ENCODE results near the gene NEURL1. TPM values are rescaled to one million over a fixed set of nuclear protein-coding genes. Genes with fewer than 3 reads are reported as not detected.

The NEURL1 gene
- total RNA-seq, 1 experiment from 2014 or later, result 0.84 TPM

DNA sequence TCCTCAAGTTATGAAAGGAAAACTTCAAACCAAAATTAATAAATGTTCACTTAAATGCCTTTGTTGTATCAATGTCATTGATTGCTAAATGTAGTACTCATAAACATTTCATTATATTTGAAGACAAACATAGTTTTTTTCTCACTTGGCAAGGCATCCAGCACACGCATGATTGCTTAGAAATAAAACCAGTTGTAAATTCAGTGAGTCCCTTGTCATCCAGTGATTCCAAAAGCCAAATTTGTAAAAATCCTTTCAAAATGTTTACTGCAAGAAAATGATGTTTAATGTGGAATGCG, 6.1 kb upstream of the NEURL1 start:
- POLR2A ChIA-PET, result no interaction called here

DNA sequence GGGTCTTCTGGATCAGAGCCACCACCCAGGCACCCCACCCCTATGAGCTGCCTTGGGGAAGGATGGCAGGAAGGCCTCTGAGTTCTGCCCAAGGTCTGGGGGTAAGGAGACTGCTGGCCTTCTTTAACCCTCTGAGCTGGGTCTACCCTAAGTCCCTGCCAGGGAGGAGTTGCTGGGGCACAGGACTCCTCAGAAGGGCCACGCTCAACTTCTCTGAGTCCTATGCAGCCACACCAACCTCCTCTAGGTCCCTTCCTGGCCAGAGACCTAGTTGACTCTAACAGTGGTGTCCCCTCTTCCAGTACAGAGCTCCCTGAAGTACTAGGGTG, 2.6 kb upstream of the NEURL1 start:
- CTCF ChIA-PET, result no interaction called here

More for the DNA sequence above, 6.1 kb upstream of the NEURL1 start:
- H3K4me3 Mint-ChIP-seq (ENCODE audit: unreplicated experiment), result no peak overlapping the region
- H3K27me3 Mint-ChIP-seq (ENCODE audit: insufficient read depth, unreplicated experiment), result no peaks in the 10 kb centered on the region
- BruUV-seq (replicated peaks), result no TSS peak
- peaks cover 12% of the 10 kb centered on the region for H3K4me1 Mint-ChIP-seq (ENCODE audit: low read depth, unreplicated experiment)
- H3K9me3 Mint-ChIP-seq (ENCODE audit: unreplicated experiment), result no peaks in the 10 kb centered on the region
- no peaks in the 10 kb centered on the region for H3K36me3 ChIP-seq (ENCODE audit: control insufficient read depth, insufficient read depth, low read length)
- H3K4me1 ChIP-seq, result peaks cover 9% of the 10 kb centered on the region
- intact Hi-C loops (cut with micrococcal nuclease; ENCODE audit: unreplicated experiment), result loop anchor here (5.0 kb wide), 2 partner anchors 35 to 105 kb away; partner anchors contain the start of gene CALHM2
- no peaks in the 10 kb centered on the region for H3K36me3 Mint-ChIP-seq (ENCODE audit: insufficient read depth, unreplicated experiment)
- no peak overlapping the region for H3K27ac Mint-ChIP-seq (ENCODE audit: unreplicated experiment)
- TF ChIP-seq, protein P1, sequence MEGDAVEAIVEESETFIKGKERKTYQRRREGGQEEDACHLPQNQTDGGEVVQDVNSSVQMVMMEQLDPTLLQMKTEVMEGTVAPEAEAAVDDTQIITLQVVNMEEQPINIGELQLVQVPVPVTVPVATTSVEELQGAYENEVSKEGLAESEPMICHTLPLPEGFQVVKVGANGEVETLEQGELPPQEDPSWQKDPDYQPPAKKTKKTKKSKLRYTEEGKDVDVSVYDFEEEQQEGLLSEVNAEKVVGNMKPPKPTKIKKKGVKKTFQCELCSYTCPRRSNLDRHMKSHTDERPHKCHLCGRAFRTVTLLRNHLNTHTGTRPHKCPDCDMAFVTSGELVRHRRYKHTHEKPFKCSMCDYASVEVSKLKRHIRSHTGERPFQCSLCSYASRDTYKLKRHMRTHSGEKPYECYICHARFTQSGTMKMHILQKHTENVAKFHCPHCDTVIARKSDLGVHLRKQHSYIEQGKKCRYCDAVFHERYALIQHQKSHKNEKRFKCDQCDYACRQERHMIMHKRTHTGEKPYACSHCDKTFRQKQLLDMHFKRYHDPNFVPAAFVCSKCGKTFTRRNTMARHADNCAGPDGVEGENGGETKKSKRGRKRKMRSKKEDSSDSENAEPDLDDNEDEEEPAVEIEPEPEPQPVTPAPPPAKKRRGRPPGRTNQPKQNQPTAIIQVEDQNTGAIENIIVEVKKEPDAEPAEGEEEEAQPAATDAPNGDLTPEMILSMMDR (IDR thresholded peaks at IDR 0.05; ENCODE audit: insufficient read depth in 1 of 2, low read depth in 1 of 2, low read length in 1 of 2, severe bottlenecking in 1 of 2, unreplicated experiment in 1 of 2), result no peak
- no peak overlapping the region for H3K4me3 ChIP-seq (ENCODE audit: low read depth, low read length)
- CTCF ChIA-PET, result no interaction called here
- H3K27me3 ChIP-seq (replicated peaks; ENCODE audit: control insufficient read depth, insufficient read depth, low read length), result no peaks in the 10 kb centered on the region
- DNase-seq, result no peak
- H3K9me3 ChIP-seq, result no peaks in the 10 kb centered on the region

DNA sequence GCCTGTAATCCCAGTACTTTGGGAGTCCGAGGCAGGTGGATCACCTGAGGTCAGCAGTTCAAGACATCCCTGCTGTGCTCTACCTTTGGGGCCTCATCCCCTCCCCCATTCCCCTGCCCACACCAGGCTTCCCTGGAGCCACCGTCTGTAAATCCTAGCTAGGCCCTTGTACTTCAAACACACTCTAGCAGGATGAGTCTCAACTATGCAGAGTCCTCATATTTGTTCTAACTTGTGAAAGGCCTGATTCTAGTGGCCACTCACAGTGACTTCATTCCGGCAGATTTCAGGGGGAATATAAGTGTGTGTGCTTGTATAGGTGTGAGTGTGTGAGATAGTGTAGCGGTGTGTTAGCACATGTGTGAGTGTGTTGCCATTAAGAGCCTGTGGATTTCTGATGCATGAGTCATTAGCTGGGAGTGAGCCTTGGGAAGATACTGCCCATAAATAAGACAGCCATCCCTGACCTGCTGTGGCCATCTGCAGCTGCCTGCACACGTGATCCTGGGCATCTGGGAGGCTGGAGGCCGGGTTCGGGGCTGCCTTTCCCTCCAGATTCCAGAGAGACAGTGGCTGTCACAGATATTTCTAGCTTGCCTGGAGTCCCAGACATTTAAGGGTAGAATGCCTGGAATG, 1.7 kb upstream of the NEURL1 start:
- BruUV-seq (replicated peaks), result no TSS peak
- POLR2A ChIA-PET, result no interaction called here
- H3K4me1 ChIP-seq, result peaks cover 23% of the 10 kb centered on the region
- H3K27me3 ChIP-seq (replicated peaks; ENCODE audit: control insufficient read depth, insufficient read depth, low read length), result peaks cover 3% of the 10 kb centered on the region; the same call in 1 of the 2 replicates
- DNase-seq, result peak; percentile 45 to 69
- Mint-ChIP-seq H3K36me3 (ENCODE audit: insufficient read depth, unreplicated experiment) (no peaks in the 10 kb centered on the region), H3K27ac (ENCODE audit: unreplicated experiment) (no peak overlapping the region), H3K4me3 (ENCODE audit: unreplicated experiment) (peak overlapping the region; percentile 2), H3K27me3 (ENCODE audit: insufficient read depth, unreplicated experiment) (peaks cover 3% of the 10 kb centered on the region), H3K4me1 (ENCODE audit: low read depth, unreplicated experiment) (peaks cover 14% of the 10 kb centered on the region), H3K9me3 (ENCODE audit: unreplicated experiment) (no peaks in the 10 kb centered on the region)
- intact Hi-C loops (cut with micrococcal nuclease; ENCODE audit: unreplicated experiment), result loop anchor here (5.0 kb wide), 1 partner anchor 85 kb away; no protein-coding TSS in a partner anchor
- CTCF ChIA-PET, result no interaction called here
- H3K9me3 ChIP-seq, result no peaks in the 10 kb centered on the region
- TF ChIP-seq, protein P1 (IDR thresholded peaks at IDR 0.05; ENCODE audit: insufficient read depth in 1 of 2, low read depth in 1 of 2, low read length in 1 of 2, severe bottlenecking in 1 of 2, unreplicated experiment in 1 of 2), result no peak
- no peaks in the 10 kb centered on the region for H3K36me3 ChIP-seq (ENCODE audit: control insufficient read depth, insufficient read depth, low read length)
- H3K4me3 ChIP-seq (ENCODE audit: low read depth, low read length), result no peak overlapping the region

More for the DNA sequence above, 2.6 kb upstream of the NEURL1 start:
- H3K36me3 Mint-ChIP-seq (ENCODE audit: insufficient read depth, unreplicated experiment), result no peaks in the 10 kb centered on the region
- H3K4me3 ChIP-seq (ENCODE audit: low read depth, low read length), result no peak overlapping the region
- no TSS peak for BruUV-seq (replicated peaks)
- POLR2A ChIA-PET, result interaction anchor here (0.6 kb wide), 1 partner anchor 62 kb away, joined by 3 read pairs; no protein-coding TSS in a partner anchor
- DNase-seq, result no peak
- no peaks in the 10 kb centered on the region for H3K9me3 ChIP-seq
- peaks cover 23% of the 10 kb centered on the region for H3K4me1 ChIP-seq
- no peak overlapping the region for H3K27ac Mint-ChIP-seq (ENCODE audit: unreplicated experiment)
- H3K27me3 ChIP-seq (replicated peaks; ENCODE audit: control insufficient read depth, insufficient read depth, low read length), result peaks cover 3% of the 10 kb centered on the region; the same call in 1 of the 2 replicates
- H3K27me3 Mint-ChIP-seq (ENCODE audit: insufficient read depth, unreplicated experiment), result peaks cover 3% of the 10 kb centered on the region
- H3K9me3 Mint-ChIP-seq (ENCODE audit: unreplicated experiment), result no peaks in the 10 kb centered on the region
- peaks cover 14% of the 10 kb centered on the region for H3K4me1 Mint-ChIP-seq (ENCODE audit: low read depth, unreplicated experiment)
- intact Hi-C loops (cut with micrococcal nuclease; ENCODE audit: unreplicated experiment), result loop anchor here (5.0 kb wide), 1 partner anchor 86 kb away; no protein-coding TSS in a partner anchor
- TF ChIP-seq, protein P1 (IDR thresholded peaks at IDR 0.05; ENCODE audit: insufficient read depth in 1 of 2, low read depth in 1 of 2, low read length in 1 of 2, severe bottlenecking in 1 of 2, unreplicated experiment in 1 of 2), result no peak
- no peak overlapping the region for H3K4me3 Mint-ChIP-seq (ENCODE audit: unreplicated experiment)
- no peaks in the 10 kb centered on the region for H3K36me3 ChIP-seq (ENCODE audit: control insufficient read depth, insufficient read depth, low read length)

All from Caco-2 (cell line).